Stomach (tissue), 9 donors: Measurements from ENCODE around the gene CBFB. TPM values are rescaled to one million over a fixed set of nuclear protein-coding genes. Genes with fewer than 3 reads are reported as not detected.

ENCODE experiments used
- DNase-seq, 2 donors: peaks; one replicate each; pipeline versions ENCODE4 v3.0.0 to v3.0.0-alpha.2; 2013 to 2019
- H3K27ac ChIP-seq, 5 donors: fragments of 200-600 bp in 4 of 5; sonication (generic) in 4 of 5; one replicate each; pipeline ENCODE4 v1.5.1; 2013 to 2019; ENCODE audit warnings: mild to moderate bottlenecking in 1 of 5, moderate library complexity in 1 of 5
- H3K27me3 ChIP-seq, 3 donors: fragments of 200-600 bp; sonication (generic); one replicate each; pipeline ENCODE4 v1.5.1; 2017 to 2019; ENCODE audit warnings: mixed run types in 1 of 3
- H3K36me3 ChIP-seq, 4 donors: fragments of 200-600 bp; sonication (generic); 1 replicate in 3 of 4; 2 replicates in 1 of 4; pipeline ENCODE4 v1.5.1; 2016 to 2019
- H3K4me1 ChIP-seq, 4 donors: fragments of 200-600 bp; sonication (generic); one replicate each; pipeline ENCODE4 v1.5.1; 2016 to 2019
- H3K4me3 ChIP-seq, 4 donors: fragments of 200-600 bp; sonication (generic) in 3 of 4; one replicate each; pipeline ENCODE4 v1.5.1; 2016 to 2019; ENCODE audit warnings: mild to moderate bottlenecking in 1 of 4
- H3K9me3 ChIP-seq, 4 donors: fragments of 200-600 bp; sonication (generic); one replicate each; pipeline ENCODE4 v1.5.1; 2016 to 2019
- EP300 ChIP-seq: sonication (generic); formaldehyde crosslinking; IDR thresholded peaks from one replicate; pipeline ENCODE4 v1.6.1; 2017; ENCODE audit warnings: antibody characterized with exemption
- POLR2A ChIP-seq, 4 donors: fragments of 450-650 bp; IDR thresholded peaks; one replicate each; pipeline ENCODE4 v1.6.1; 2016; ENCODE audit warnings: antibody characterized with exemption in 4 of 4, control low read depth in 2 of 4, mild to moderate bottlenecking in 1 of 4, moderate library complexity in 1 of 4
- POLR2AphosphoS5 ChIP-seq, 3 donors: sonication (generic); formaldehyde crosslinking; IDR thresholded peaks; one replicate each; pipeline ENCODE4 v1.6.1; 2016; ENCODE audit warnings: antibody characterized with exemption in 3 of 3
- WGBS, 5 donors: extraction: QIAGEN DNeasy Blood & Tissue Kit in 3 of 5; methylation state at CpG; one replicate each; pipeline versions ENCODE4 v1.1.5 to v1.1.7; 2013 to 2018; 5-methylcytosine and 5-hydroxymethylcytosine counted together
- intact Hi-C: fragments of 100-400 bp; cut with DNase I; formaldehyde crosslinking; loops from one replicate; pipeline ENCODE4 v1.15.1; 2023; ENCODE audit warnings: low total_unique reads
- polyA plus RNA-seq, 3 donors: library from polyadenylated mRNA; stranded (reverse); fragments of 200-250 nt; gene quantifications; one replicate each; pipeline ENCODE4 v1.2.3, GENCODE V29; 2013
- total RNA-seq, 5 donors: library from RNA; depleted of rRNA; stranded (reverse); fragments of >200 nt; gene quantifications; one replicate each; pipeline versions ENCODE4 v1.1.0 to v1.2.3, GENCODE V29; 2014 to 2016
- TF ChIP-seq, protein P1 (sequence below), 7 experiments: fragments of 450-650 bp in 4 of 7; fragments of 200-600 bp in 3 of 7; sonication (generic) in 3 of 7; IDR thresholded peaks; one replicate each; pipeline ENCODE4 v1.5.1; 2016 to 2019; ENCODE audit warnings: antibody characterized with exemption in 7 of 7, control low read depth in 2 of 7, mild to moderate bottlenecking in 1 of 7
- donor health status: healthy with polysubstance abuse.
- donor health status: Bipolar disorder and iron deficiency.
- donor health status: healthy.

Gene CBFB
- total and polyA plus RNA-seq, 8 donors, result 4.1 to 68.1 (median 17.6) TPM

GRCh38 chr16:67148221-67148620 is 119.3 kb downstream of the CBFB start:
- WGBS, 5 donors, result 80 to 94% (median 90%) methylated on average over 2 of the region's 2 CpGs
- Histone ChIP-seq H3K4me3 (no peak overlapping the region), H3K4me1 (peaks cover 8 to 28% (median 25%) of the 10 kb centered on the region in 4 donors), H3K27ac (no peak overlapping the region), H3K36me3 (peaks cover 36 to 64% (median 60%) of the 10 kb centered on the region in 4 donors), H3K9me3 (no peaks in the 10 kb centered on the region), H3K27me3 (peaks cover 0 to 22% (median 0%) of the 10 kb centered on the region in 3 donors)
- no peak for DNase-seq
- intact Hi-C loops, result no loop called here
- TF ChIP-seq EP300 (no peak), POLR2AphosphoS5 (IDR thresholded peaks at IDR 0.05) (no peak), POLR2A (IDR thresholded peaks at IDR 0.05) (no peak)
- TF ChIP-seq, protein P1, sequence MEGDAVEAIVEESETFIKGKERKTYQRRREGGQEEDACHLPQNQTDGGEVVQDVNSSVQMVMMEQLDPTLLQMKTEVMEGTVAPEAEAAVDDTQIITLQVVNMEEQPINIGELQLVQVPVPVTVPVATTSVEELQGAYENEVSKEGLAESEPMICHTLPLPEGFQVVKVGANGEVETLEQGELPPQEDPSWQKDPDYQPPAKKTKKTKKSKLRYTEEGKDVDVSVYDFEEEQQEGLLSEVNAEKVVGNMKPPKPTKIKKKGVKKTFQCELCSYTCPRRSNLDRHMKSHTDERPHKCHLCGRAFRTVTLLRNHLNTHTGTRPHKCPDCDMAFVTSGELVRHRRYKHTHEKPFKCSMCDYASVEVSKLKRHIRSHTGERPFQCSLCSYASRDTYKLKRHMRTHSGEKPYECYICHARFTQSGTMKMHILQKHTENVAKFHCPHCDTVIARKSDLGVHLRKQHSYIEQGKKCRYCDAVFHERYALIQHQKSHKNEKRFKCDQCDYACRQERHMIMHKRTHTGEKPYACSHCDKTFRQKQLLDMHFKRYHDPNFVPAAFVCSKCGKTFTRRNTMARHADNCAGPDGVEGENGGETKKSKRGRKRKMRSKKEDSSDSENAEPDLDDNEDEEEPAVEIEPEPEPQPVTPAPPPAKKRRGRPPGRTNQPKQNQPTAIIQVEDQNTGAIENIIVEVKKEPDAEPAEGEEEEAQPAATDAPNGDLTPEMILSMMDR (IDR thresholded peaks at IDR 0.05), result no peak

GRCh38 chr16:67148656-67149275 is 119.8 kb downstream of the CBFB start:
- intact Hi-C loops, result no loop called here
- Histone ChIP-seq H3K9me3 (no peaks in the 10 kb centered on the region), H3K4me3 (no peak overlapping the region), H3K27ac (no peak overlapping the region), H3K27me3 (peaks cover 0 to 22% (median 0%) of the 10 kb centered on the region in 3 donors), H3K4me1 (peaks cover 8 to 28% (median 25%) of the 10 kb centered on the region in 4 donors), H3K36me3 (peaks cover 33 to 59% (median 54%) of the 10 kb centered on the region in 4 donors)
- peak in 1 of 2 donors; percentile 12 for DNase-seq
- WGBS, 5 donors, result 87 to 95% (median 89%) methylated on average over 8 to 11 of the region's 11 CpGs
- no peak for TF ChIP-seq POLR2AphosphoS5 (IDR thresholded peaks at IDR 0.05)
- TF ChIP-seq, protein P1 (IDR thresholded peaks at IDR 0.05), result no peak
- TF ChIP-seq EP300, result no peak
- TF ChIP-seq POLR2A (IDR thresholded peaks at IDR 0.05), result no peak

- 65 to 72% (median 69%) methylated on average over 51 to 77 of the region's 77 CpGs for WGBS, 5 donors
- Histone ChIP-seq H3K4me1 (peaks cover 8 to 30% (median 26%) of the 10 kb centered on the region in 4 donors), H3K4me3 (peak overlapping the region in 2 of 4 donors; percentile 61 to 64), H3K27ac (peak overlapping the region in 3 of 5 donors; percentile 85 to 91 (median 89)), H3K27me3 (peaks cover 0 to 24% (median 0%) of the 10 kb centered on the region in 3 donors), H3K9me3 (no peaks in the 10 kb centered on the region), H3K36me3 (peaks cover 26 to 58% (median 50%) of the 10 kb centered on the region in 4 donors)
- peak in 1 of 2 donors; percentile 46 for DNase-seq
- TF ChIP-seq POLR2AphosphoS5 (IDR thresholded peaks at IDR 0.05) (no peak), POLR2A (IDR thresholded peaks at IDR 0.05) (no peak), EP300 (no peak)
- TF ChIP-seq, protein P1 (IDR thresholded peaks at IDR 0.05), result no peak
- intact Hi-C loops, result loop anchor here (5.0 kb wide), 1 partner anchor 172 kb away; no protein-coding TSS in a partner anchor
These were observed 120.5 kb downstream of the CBFB start for GRCh38 chr16:67149276-67150046.

GRCh38 chr16:67150047-67150832 is 121.3 kb downstream of the CBFB start:
- intact Hi-C loops, result loop anchor here (5.0 kb wide), 1 partner anchor 173 kb away; no protein-coding TSS in a partner anchor
- DNase-seq, result peak in 1 of 2 donors; percentile 90
- Histone ChIP-seq H3K9me3 (no peaks in the 10 kb centered on the region), H3K36me3 (peaks cover 21 to 52% (median 42%) of the 10 kb centered on the region in 4 donors), H3K27ac (peak overlapping the region; percentile 75 to 91 (median 86)), H3K27me3 (peaks cover 0 to 30% (median 0%) of the 10 kb centered on the region in 3 donors), H3K4me3 (peak overlapping the region; percentile 61 to 72 (median 63)), H3K4me1 (peaks cover 14 to 38% (median 34%) of the 10 kb centered on the region in 4 donors)
- TF ChIP-seq, protein P1 (IDR thresholded peaks at IDR 0.05), result peak in 1 of 7 experiments; percentile 9
- TF ChIP-seq POLR2A (IDR thresholded peaks at IDR 0.05), result no peak
- peak in 1 of 3 donors; percentile 1 for TF ChIP-seq POLR2AphosphoS5 (IDR thresholded peaks at IDR 0.05)
- no peak for TF ChIP-seq EP300
- 5 to 13% (median 9%) methylated on average over 6 to 93 of the region's 94 CpGs for WGBS, 5 donors
